Measurements from ENCODE around the gene KLF15.

DNA sequence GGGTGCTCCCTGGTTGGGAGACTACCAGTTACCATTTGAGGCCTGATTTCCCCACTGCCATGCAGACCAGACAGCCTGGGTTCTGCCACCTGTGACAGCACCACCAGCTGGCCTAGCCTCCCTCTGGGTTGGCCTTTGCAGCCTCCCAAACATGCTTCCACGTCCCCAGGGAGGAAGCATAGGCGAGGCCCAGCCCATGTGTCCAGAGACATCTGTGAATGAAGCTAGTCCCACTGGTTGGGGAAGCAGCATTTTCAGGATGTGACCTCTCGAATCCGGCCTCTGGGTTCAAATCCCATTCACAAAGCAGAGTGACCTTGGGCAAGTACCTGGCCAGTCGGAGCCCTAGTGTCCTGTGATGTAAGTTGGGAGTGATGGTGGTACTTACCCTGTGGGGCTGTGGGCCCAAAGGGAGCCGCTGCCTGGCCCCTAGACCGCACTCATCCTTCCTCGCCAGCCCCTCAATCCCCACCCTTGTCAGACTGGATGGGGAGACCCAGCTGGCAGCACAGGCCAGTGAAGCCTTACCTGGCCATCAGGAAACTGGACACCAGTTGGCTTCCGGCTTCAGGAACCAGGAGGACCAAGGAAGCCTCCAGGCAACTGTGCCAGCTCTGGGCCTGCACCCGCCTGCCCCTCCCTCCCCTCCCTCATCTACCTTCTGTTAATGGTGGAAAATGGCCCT lies 6.0 kb downstream of the KLF15 start:
- TF ChIP-seq, protein P1, sequence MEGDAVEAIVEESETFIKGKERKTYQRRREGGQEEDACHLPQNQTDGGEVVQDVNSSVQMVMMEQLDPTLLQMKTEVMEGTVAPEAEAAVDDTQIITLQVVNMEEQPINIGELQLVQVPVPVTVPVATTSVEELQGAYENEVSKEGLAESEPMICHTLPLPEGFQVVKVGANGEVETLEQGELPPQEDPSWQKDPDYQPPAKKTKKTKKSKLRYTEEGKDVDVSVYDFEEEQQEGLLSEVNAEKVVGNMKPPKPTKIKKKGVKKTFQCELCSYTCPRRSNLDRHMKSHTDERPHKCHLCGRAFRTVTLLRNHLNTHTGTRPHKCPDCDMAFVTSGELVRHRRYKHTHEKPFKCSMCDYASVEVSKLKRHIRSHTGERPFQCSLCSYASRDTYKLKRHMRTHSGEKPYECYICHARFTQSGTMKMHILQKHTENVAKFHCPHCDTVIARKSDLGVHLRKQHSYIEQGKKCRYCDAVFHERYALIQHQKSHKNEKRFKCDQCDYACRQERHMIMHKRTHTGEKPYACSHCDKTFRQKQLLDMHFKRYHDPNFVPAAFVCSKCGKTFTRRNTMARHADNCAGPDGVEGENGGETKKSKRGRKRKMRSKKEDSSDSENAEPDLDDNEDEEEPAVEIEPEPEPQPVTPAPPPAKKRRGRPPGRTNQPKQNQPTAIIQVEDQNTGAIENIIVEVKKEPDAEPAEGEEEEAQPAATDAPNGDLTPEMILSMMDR (IDR thresholded peaks at IDR 0.05): no peak
- TF ChIP-seq EZH2phosphoT487 (IDR thresholded peaks at IDR 0.05) (no peak), EZH2 (IDR thresholded peaks at IDR 0.05) (no peak)

Data from neural progenitor cell (in vitro differentiated cells).